ENCODE data around the gene KRTAP13-1.

Gene KRTAP13-1

GRCh38 chr21:30408782-30409494 is 13.1 kb downstream of the KRTAP13-1 start:
- TF ChIP-seq CTCF (IDR thresholded peaks at IDR 0.05; ENCODE audit: insufficient read depth, low read length) (peak; percentile 44), SPI1 (IDR thresholded peaks at IDR 0.05; ENCODE audit: borderline replicate concordance, low read depth) (no peak), GABPA (IDR thresholded peaks at IDR 0.05; ENCODE audit: low read depth) (no peak)
- no peak overlapping the region for H3K4me3 ChIP-seq (replicated peaks; ENCODE audit: insufficient read depth, low read length)
- no peaks in the 10 kb centered on the region for H3K27me3 ChIP-seq (ENCODE audit: insufficient read depth, poor library complexity, severe bottlenecking)
- H3K27ac ChIP-seq (replicated peaks): no peak overlapping the region
- DNase-seq (ENCODE audit: low read depth in 1 of 2, low spot score in 1 of 2): peak; percentile 15 to 60

- no peak for DNase-seq (ENCODE audit: low read depth in 1 of 2, low spot score in 1 of 2)
- no peak overlapping the region for H3K27ac ChIP-seq (replicated peaks)
- TF ChIP-seq GABPA (IDR thresholded peaks at IDR 0.05; ENCODE audit: low read depth) (no peak), REST (IDR thresholded peaks at IDR 0.05; ENCODE audit: insufficient replicate concordance, low read depth) (no peak), CTCF (IDR thresholded peaks at IDR 0.05; ENCODE audit: insufficient read depth, low read length) (no peak), POLR2AphosphoS5 (IDR thresholded peaks at IDR 0.05; ENCODE audit: low read depth) (no peak), SPI1 (IDR thresholded peaks at IDR 0.05; ENCODE audit: borderline replicate concordance, low read depth) (no peak)
- no peak overlapping the region for H3K4me3 ChIP-seq (replicated peaks; ENCODE audit: insufficient read depth, low read length)
- H3K27me3 ChIP-seq (ENCODE audit: insufficient read depth, poor library complexity, severe bottlenecking): no peaks in the 10 kb centered on the region
These were observed 20.2 kb downstream of the KRTAP13-1 start for GRCh38 chr21:30415993-30416392.

- TF ChIP-seq GABPA (IDR thresholded peaks at IDR 0.05; ENCODE audit: low read depth): no peak
- TF ChIP-seq CTCF (IDR thresholded peaks at IDR 0.05; ENCODE audit: insufficient read depth, low read length): no peak
- TF ChIP-seq REST (IDR thresholded peaks at IDR 0.05; ENCODE audit: insufficient replicate concordance, low read depth): no peak
- no peak for TF ChIP-seq POLR2AphosphoS5 (IDR thresholded peaks at IDR 0.05; ENCODE audit: low read depth)
- no peak for TF ChIP-seq SPI1 (IDR thresholded peaks at IDR 0.05; ENCODE audit: borderline replicate concordance, low read depth)
- Histone ChIP-seq H3K27me3 (ENCODE audit: insufficient read depth, poor library complexity, severe bottlenecking) (no peaks in the 10 kb centered on the region), H3K4me3 (replicated peaks; ENCODE audit: insufficient read depth, low read length) (no peak within 1 kb of the TSS), H3K27ac (replicated peaks) (no peak within 1 kb of the TSS)
- DNase-seq (ENCODE audit: low read depth in 1 of 2, low spot score in 1 of 2): no peak
These were observed 30.0 kb downstream of the KRTAP13-1 start, which contains the start of gene KRTAP13-3 for GRCh38 chr21:30425826-30426225. Gene KRTAP13-3, minus strand, starts transcription at chr21:30425926. Its CDS starts 14 bp downstream, at chr21:30425912.

All from HL-60 (cell line).